Fibroblast of lung (primary cell): ENCODE measurements around the gene MBOAT7.

Experiments used
- EZH2 ChIP-seq: IDR thresholded peaks from 2 replicates; pipeline ENCODE4 v1.5.1; 2012; ENCODE audit warnings: low read length, control low read depth, mild to moderate bottlenecking; ENCODE audit errors: missing control alignments
- TF ChIP-seq, protein P1 (sequence below), 2 donors: IDR thresholded peaks in 1 of 2; conservative IDR thresholded peaks in 1 of 2; 1 replicate in 1 of 2; 2 replicates in 1 of 2; pipeline ENCODE4 v1.5.1; 2011 to 2012; ENCODE audit warnings: low read length in 2 of 2, control low read depth in 1 of 2, inconsistent platforms in 1 of 2, low read depth in 1 of 2, mild to moderate bottlenecking in 1 of 2

DNA sequence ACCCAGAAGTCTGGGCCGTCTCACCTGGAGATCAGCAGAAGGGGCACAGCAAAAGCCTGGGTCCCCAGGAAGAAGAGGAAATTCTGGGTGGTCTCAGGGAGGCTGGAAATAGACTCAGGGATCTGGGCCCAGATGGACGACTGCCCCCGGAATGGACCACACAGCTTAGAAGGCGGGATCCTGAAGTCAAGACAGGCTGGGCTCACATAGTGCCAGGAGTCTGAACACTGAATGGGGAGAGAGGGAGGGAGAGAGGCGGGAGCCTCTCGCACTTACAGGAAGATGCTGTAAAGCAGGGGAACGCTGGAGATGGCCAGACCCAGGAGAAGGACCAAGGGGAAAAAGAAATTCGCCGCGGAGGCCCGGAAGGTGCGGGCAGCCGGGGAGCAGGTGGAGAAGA is 28.5 kb downstream of the MBOAT7 start:
- TF ChIP-seq, protein P1, sequence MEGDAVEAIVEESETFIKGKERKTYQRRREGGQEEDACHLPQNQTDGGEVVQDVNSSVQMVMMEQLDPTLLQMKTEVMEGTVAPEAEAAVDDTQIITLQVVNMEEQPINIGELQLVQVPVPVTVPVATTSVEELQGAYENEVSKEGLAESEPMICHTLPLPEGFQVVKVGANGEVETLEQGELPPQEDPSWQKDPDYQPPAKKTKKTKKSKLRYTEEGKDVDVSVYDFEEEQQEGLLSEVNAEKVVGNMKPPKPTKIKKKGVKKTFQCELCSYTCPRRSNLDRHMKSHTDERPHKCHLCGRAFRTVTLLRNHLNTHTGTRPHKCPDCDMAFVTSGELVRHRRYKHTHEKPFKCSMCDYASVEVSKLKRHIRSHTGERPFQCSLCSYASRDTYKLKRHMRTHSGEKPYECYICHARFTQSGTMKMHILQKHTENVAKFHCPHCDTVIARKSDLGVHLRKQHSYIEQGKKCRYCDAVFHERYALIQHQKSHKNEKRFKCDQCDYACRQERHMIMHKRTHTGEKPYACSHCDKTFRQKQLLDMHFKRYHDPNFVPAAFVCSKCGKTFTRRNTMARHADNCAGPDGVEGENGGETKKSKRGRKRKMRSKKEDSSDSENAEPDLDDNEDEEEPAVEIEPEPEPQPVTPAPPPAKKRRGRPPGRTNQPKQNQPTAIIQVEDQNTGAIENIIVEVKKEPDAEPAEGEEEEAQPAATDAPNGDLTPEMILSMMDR (conservative IDR thresholded peaks at IDR 0.05 in 1 of 2, IDR thresholded peaks at IDR 0.05 in 1 of 2; ENCODE audit: low read depth in 1 of 2, low read length in 2 of 2), result no peak
- no peak for TF ChIP-seq EZH2
